ENCODE measurements around the gene CSF1. TPM values are rescaled to one million over a fixed set of nuclear protein-coding genes. Genes with fewer than 3 reads are reported as not detected.
"Not testable (repeated sequence)": the region's sequence is repeated elsewhere in the genome, so short reads cannot be mapped to it uniquely, and the experiment has no call there.

Gene CSF1
- total and polyA plus RNA-seq, 7 donors, result 3.7 to 14.7 (median 10.6) TPM

DNA sequence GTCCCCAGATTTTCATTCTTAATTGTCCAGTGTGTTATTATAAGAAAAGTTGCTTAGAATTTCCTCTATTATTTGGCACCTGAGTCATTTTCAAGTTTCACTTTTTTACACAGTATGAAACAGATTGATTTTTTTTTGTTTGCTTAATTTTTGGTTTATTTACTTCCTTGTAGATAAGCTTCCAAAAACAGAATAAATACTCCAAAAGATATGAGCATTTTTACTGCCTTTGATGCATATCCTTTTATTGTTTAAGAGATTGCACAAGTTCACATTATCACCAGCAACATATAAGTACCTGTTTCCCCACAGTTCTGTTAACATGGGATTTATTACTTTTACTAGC, 37.6 kb downstream of the CSF1 start:
- DNase-seq (no peak), ATAC-seq (no peak)
- Histone ChIP-seq H3K36me3 (ENCODE audit: insufficient read depth in 1 of 2, low read depth in 1 of 2) (no peaks in the 10 kb centered on the region), H3K27me3 (ENCODE audit: insufficient read depth in 3 of 3, low read length in 2 of 3) (no peaks in the 10 kb centered on the region), H3K9me3 (no peaks in the 10 kb centered on the region), H3K4me1 (no peaks in the 10 kb centered on the region), H3K27ac (no peak overlapping the region), H3K4me3 (no peak overlapping the region)
- TF ChIP-seq CTCF (IDR thresholded peaks at IDR 0.05), result no peak
- intact Hi-C loops (cut with DNase I), result no loop called here

GRCh38 chr1:109950038-109950437, 39.4 kb downstream of the CSF1 start:
- Histone ChIP-seq H3K9me3 (no peaks in the 10 kb centered on the region), H3K36me3 (ENCODE audit: insufficient read depth in 1 of 2, low read depth in 1 of 2) (no peaks in the 10 kb centered on the region), H3K27ac (no peak overlapping the region), H3K4me3 (no peak overlapping the region), H3K27me3 (ENCODE audit: insufficient read depth in 3 of 3, low read length in 2 of 3) (no peaks in the 10 kb centered on the region), H3K4me1 (no peaks in the 10 kb centered on the region)
- intact Hi-C loops (cut with DNase I), result no loop called here
- ATAC-seq, result no peak
- no peak for TF ChIP-seq CTCF (IDR thresholded peaks at IDR 0.05)
- no peak for DNase-seq
- WGBS, 3 donors, result 80 to 94% (median 92%) methylated on average over 1 of the region's 1 CpG

DNA sequence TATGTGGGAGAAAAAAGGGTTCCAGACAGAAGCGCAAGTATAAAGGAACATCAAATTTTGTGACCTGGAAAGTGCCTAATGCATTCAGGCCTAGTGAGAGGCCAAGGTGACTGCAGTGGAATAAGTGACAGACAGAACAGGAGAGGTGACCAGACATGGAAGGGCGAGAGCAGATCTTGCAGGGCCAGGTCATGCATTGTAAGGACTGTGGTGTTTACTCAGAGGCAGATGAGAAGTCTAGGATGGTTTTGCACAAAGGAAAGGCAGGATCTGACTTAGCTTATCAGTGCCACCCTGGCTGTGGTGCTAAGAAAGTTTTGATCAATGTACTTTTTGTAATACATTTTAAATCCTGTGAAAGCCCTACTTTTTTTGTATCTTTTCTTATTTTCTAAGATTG, 39.9 kb downstream of the CSF1 start:
- intact Hi-C loops (cut with DNase I), result no loop called here
- Histone ChIP-seq H3K36me3 (ENCODE audit: insufficient read depth in 1 of 2, low read depth in 1 of 2) (no peaks in the 10 kb centered on the region), H3K4me1 (no peaks in the 10 kb centered on the region), H3K9me3 (no peaks in the 10 kb centered on the region), H3K27ac (no peak overlapping the region), H3K27me3 (ENCODE audit: insufficient read depth in 3 of 3, low read length in 2 of 3) (no peaks in the 10 kb centered on the region), H3K4me3 (no peak overlapping the region)
- DNase-seq, result no peak
- WGBS, 3 donors, result 90 to 96% (median 93%) methylated on average over 2 of the region's 2 CpGs
- no peak for ATAC-seq
- TF ChIP-seq CTCF (IDR thresholded peaks at IDR 0.05), result no peak

GRCh38 chr1:109951501-109951900, 40.9 kb downstream of the CSF1 start:
- ATAC-seq; H3K27ac ChIP-seq; H3K4me1 ChIP-seq; intact Hi-C loops (cut with DNase I); H3K27me3 ChIP-seq (ENCODE audit: insufficient read depth in 3 of 3, low read length in 2 of 3); H3K4me3 ChIP-seq; H3K36me3 ChIP-seq (ENCODE audit: insufficient read depth in 1 of 2, low read depth in 1 of 2); H3K9me3 ChIP-seq; DNase-seq: not testable (repeated sequence)
- WGBS, 3 donors, result 86 to 94% (median 86%) methylated on average over 5 of the region's 5 CpGs

GRCh38 chr1:109954041-109954512, 43.4 kb downstream of the CSF1 start:
- H3K9me3 ChIP-seq, result no peaks in the 10 kb centered on the region
- H3K4me1 ChIP-seq, result no peaks in the 10 kb centered on the region
- no peak overlapping the region for H3K4me3 ChIP-seq
- H3K36me3 ChIP-seq (ENCODE audit: insufficient read depth in 1 of 2, low read depth in 1 of 2), result no peaks in the 10 kb centered on the region
- DNase-seq (no peak), ATAC-seq (no peak)
- intact Hi-C loops (cut with DNase I), result no loop called here
- H3K27me3 ChIP-seq (ENCODE audit: insufficient read depth in 3 of 3, low read length in 2 of 3), result no peaks in the 10 kb centered on the region
- TF ChIP-seq CTCF (IDR thresholded peaks at IDR 0.05), result no peak
- 54 to 68% (median 62%) methylated on average over 1 of the region's 1 CpG for WGBS, 3 donors
- H3K27ac ChIP-seq, result no peak overlapping the region
